Stimulated activated CD8-positive, alpha-beta memory T cell treated with anti-CD3 and anti-CD28 coated beads, Interleukin-15, amount 100 ng/mL, for 4 hours (primary cell): ENCODE measurements around the gene CLTCL1.

ENCODE experiments used
- DNase-seq, 2 donors: peaks; one replicate each; pipeline ENCODE4 v3.0.0-alpha.2; 2020; ENCODE audit warnings: low read depth in 2 of 2

The CLTCL1 gene

DNA sequence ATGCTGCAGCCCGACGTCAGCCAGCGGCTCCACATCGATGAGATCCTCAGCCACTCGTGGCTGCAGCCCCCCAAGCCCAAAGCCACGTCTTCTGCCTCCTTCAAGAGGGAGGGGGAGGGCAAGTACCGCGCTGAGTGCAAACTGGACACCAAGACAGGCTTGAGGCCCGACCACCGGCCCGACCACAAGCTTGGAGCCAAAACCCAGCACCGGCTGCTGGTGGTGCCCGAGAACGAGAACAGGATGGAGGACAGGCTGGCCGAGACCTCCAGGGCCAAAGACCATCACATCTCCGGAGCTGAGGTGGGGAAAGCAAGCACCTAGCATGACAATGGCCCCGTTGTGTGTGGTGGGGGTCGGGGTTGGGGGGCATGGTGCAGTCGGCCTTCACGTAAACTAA, 159.4 kb downstream of the CLTCL1 start:
- DNase-seq: no peak

DNA sequence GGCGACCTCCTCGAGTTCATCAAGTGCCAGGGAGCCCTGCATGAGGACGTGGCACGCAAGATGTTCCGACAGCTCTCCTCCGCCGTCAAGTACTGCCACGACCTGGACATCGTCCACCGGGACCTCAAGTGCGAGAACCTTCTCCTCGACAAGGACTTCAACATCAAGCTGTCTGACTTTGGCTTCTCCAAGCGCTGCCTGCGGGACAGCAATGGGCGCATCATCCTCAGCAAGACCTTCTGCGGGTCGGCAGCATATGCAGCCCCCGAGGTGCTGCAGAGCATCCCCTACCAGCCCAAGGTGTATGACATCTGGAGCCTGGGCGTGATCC, 159.9 kb downstream of the CLTCL1 start:
- DNase-seq: no peak

DNA sequence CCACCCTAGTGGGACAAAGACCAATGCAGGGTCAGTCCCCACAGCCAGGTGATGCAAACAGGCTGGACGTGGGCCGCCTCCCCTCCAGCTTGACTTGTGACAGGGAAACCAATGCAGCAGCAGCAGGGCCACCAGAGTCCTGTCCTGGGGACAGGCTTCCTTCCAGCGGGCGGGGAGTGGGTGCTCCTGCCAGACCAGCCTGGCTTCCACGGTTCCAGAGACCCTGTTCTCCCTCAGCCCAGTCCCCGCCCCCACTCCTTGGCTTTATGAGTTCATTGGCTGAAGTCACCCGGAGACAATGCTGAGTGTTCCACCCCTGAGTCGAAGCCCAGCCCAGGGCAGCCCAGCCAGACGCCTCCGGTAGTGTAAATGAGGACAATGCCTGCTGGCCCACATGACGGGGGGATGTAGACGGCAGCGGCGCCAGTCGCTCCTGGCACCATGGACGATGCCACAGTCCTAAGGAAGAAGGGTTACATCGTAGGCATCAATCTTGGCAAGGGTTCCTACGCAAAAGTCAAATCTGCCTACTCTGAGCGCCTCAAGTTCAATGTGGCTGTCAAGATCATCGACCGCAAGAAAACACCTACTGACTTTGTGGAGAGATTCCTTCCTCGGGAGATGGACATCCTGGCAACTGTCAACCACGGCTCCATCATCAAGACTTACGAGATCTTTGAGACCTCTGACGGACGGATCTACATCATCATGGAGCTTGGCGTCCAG, 160.4 kb downstream of the CLTCL1 start, which contains the start of gene TSSK2:
TSS of gene TSSK2 (plus strand) at position 350 of the 726 bp plus-strand sequence. CDS start at position 442, 92 bp downstream.
- no peak for DNase-seq

DNA sequence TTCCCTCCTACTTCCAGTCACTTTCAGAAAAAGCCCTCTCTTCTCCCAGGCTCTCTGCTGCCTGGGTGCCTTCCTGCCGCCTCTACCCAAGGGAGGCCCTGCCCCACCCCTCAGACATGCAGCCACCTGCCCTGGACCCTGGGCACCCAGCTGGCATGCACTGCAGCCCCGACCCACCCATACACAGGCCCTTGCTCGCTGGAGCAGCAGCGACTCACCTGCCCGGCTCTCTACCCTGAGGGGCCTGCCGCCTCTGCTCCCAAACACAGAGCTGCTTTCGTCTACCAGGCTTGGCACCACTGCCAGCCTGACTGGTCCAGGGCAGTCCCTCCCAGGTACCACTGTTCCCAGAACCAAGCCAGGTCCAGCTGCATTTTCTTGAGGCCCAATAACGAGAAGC, 161.6 kb downstream of the CLTCL1 start:
- DNase-seq: no peak
